ENCODE results near the gene HSPB2. TPM values are rescaled to one million over a fixed set of nuclear protein-coding genes. Genes with fewer than 3 reads are reported as not detected.
A peak's percentile ranks its signal among the peaks of the same experiment; 100 is the strongest.

HSPB2 gene
- total RNA-seq, 4 donors from 2014 or later = 1.2 to 6.7 (median 1.5) TPM; not detected in 1

GRCh38 chr11:111922803-111923202 is 10.3 kb downstream of the HSPB2 start:
- 5 to 9% methylated on average over 2 of the region's 2 CpGs for WGBS, 2 donors
- no peak for TF ChIP-seq POLR2A (IDR thresholded peaks at IDR 0.05)
- TF ChIP-seq CTCF (IDR thresholded peaks at IDR 0.05) = no peak
- peak in 1 of 2 donors; percentile 86 for DNase-seq (ENCODE audit: low spot score in 2 of 2)

GRCh38 chr11:111923351-111923788 is 10.8 kb downstream of the HSPB2 start:
- TF ChIP-seq POLR2A (IDR thresholded peaks at IDR 0.05) (no peak), CTCF (IDR thresholded peaks at IDR 0.05) (no peak)
- DNase-seq (ENCODE audit: low spot score in 2 of 2) = no peak
- no peak overlapping the region for H3K4me3 ChIP-seq (ENCODE audit: low read depth, poor library complexity, severe bottlenecking)
- WGBS, 2 donors = 19 to 20% methylated on average over 5 of the region's 5 CpGs
- intact Hi-C loops (cut with DNase I; ENCODE audit: low total_unique reads) = no loop called here

More at GRCh38 chr11:111922803-111923202, 10.3 kb downstream of the HSPB2 start:
- no peak overlapping the region for H3K4me3 ChIP-seq (ENCODE audit: low read depth, poor library complexity, severe bottlenecking)
- intact Hi-C loops (cut with DNase I; ENCODE audit: low total_unique reads) = no loop called here

GRCh38 chr11:111923951-111924350 is 11.4 kb downstream of the HSPB2 start:
- no peak for DNase-seq (ENCODE audit: low spot score in 2 of 2)
- H3K4me3 ChIP-seq (ENCODE audit: low read depth, poor library complexity, severe bottlenecking) = no peak overlapping the region
- no peak for TF ChIP-seq CTCF (IDR thresholded peaks at IDR 0.05)
- TF ChIP-seq POLR2A (IDR thresholded peaks at IDR 0.05) = no peak
- intact Hi-C loops (cut with DNase I; ENCODE audit: low total_unique reads) = no loop called here

GRCh38 chr11:111925953-111926352 is 13.4 kb downstream of the HSPB2 start:
- intact Hi-C loops (cut with DNase I; ENCODE audit: low total_unique reads) = no loop called here
- TF ChIP-seq POLR2A (IDR thresholded peaks at IDR 0.05) = no peak
- TF ChIP-seq CTCF (IDR thresholded peaks at IDR 0.05) = no peak
- WGBS, 2 donors = 92 to 94% methylated on average over 16 of the region's 16 CpGs
- DNase-seq (ENCODE audit: low spot score in 2 of 2) = no peak
- no peak overlapping the region for H3K4me3 ChIP-seq (ENCODE audit: low read depth, poor library complexity, severe bottlenecking)

GRCh38 chr11:111926505-111927391 is 14.2 kb downstream of the HSPB2 start:
- intact Hi-C loops (cut with DNase I; ENCODE audit: low total_unique reads) = no loop called here
- 1% methylated on average over 30 to 34 of the region's 47 CpGs for WGBS, 2 donors

More at GRCh38 chr11:111926505-111927391, 14.2 kb downstream of the HSPB2 start:
- H3K4me3 ChIP-seq (ENCODE audit: low read depth, poor library complexity, severe bottlenecking) = no peak overlapping the region
- DNase-seq (ENCODE audit: low spot score in 2 of 2) = peak; percentile 95 to 99
- TF ChIP-seq POLR2A (IDR thresholded peaks at IDR 0.05) = peak in 1 of 2 donors; percentile 25
- TF ChIP-seq CTCF (IDR thresholded peaks at IDR 0.05) = no peak

Measured in lower leg skin (tissue), 4 donors.